LNCAP (cell line): ENCODE data around the gene C5orf47.

ENCODE experiments used
- CTCF ChIP-seq: fragments of 450-650 bp; IDR thresholded peaks from 2 replicates; pipeline ENCODE4 v1.5.1; 2017; ENCODE audit warnings: mild to moderate bottlenecking

C5orf47 gene

DNA sequence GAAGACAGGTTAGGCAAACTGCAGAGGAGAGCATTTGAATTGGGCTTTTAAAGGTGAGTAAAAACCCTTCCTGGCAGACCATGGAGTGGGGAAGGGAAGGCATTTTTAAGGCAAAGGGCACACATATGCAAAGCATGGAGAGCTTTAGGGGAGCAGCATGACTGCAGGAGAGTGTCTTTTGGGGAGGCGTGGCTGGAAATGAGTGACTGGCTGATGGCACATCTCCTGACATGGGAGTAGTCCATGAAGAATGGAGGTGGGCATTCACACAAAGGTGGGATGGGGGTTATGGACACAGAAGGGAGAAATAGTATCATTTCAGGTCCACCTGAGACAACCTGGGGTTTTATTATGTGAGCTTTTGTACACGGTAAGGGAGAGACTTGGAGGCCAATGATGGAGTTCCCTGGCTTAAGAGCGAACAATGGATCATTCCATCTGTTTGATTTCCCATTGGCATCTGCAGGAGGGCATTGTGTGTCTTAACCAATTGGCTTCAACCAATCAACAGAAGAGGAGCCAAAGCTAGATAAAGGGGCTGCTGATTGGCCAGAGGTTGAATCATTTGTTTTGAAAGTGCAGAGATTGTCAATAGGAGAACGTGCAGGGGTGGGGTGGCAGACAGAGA, 58.6 kb downstream of the C5orf47 start:
- TF ChIP-seq CTCF: no peak

GRCh38 chr5:174052636-174053035, 63.7 kb downstream of the C5orf47 start:
- no peak for TF ChIP-seq CTCF

GRCh38 chr5:174053905-174054304, 64.9 kb downstream of the C5orf47 start:
- no peak for TF ChIP-seq CTCF
